B cell (primary cell): Measurements from ENCODE around the gene RASGRF2. TPM values are rescaled to one million over a fixed set of nuclear protein-coding genes. Genes with fewer than 3 reads are reported as not detected.

Source experiments
- ATAC-seq: fragments of 200-7000 bp; cut with Tn5 transposase; one replicate; pipeline ENCODE4 v1.10.0; 2021; ENCODE audit warnings: low read depth, mild to moderate bottlenecking, moderate number of reproducible peaks, moderate library complexity
- CTCF ChIA-PET: fragments of 350-600 bp; sonication (Branson Sonifier 250); formaldehyde crosslinking; loops from one replicate; lab custom pipeline; 2021; ENCODE audit warnings: antibody characterized with exemption, inconsistent platforms; lab: Charles Lee
- POLR2A ChIA-PET: fragments of 350-600 bp; sonication (Branson Sonifier 250); formaldehyde crosslinking; loops from one replicate; lab custom pipeline; 2021; ENCODE audit warnings: antibody characterized with exemption; lab: Charles Lee
- DNase-seq: peaks from one replicate; pipeline ENCODE4 v3.0.0; 2013
- H2AFZ ChIP-seq: 2 replicates; pipeline ENCODE4 v1.6.1; 2012; ENCODE audit warnings: mild to moderate bottlenecking, low read depth, low read length; ENCODE audit not compliant: insufficient read depth, poor library complexity, severe bottlenecking
- H3K27ac ChIP-seq, 2 donors: 1 replicate in 1 of 2; 2 replicates in 1 of 2; pipeline ENCODE4 v1.5.1; 2012 to 2013; ENCODE audit warnings: low read length in 2 of 2, mild to moderate bottlenecking in 2 of 2, moderate library complexity in 1 of 2
- H3K27me3 ChIP-seq, 4 experiments: fragments of 200-600 bp in 1 of 4; sonication (generic) in 1 of 4; replicated peaks in 1 of 4; 1 replicate in 2 of 4; 2 replicates in 2 of 4; pipeline versions ENCODE4 v1.6.1 to v1.7.0; 2013 to 2016; ENCODE audit warnings: low read length in 3 of 4, mild to moderate bottlenecking in 2 of 4, mixed read lengths in 1 of 4, moderate library complexity in 1 of 4; ENCODE audit not compliant: insufficient read depth in 4 of 4, control insufficient read depth in 3 of 4; ENCODE audit errors: control extremely low read depth in 1 of 4
- H3K36me3 ChIP-seq, 2 experiments: replicated peaks in 1 of 2; 1 replicate in 1 of 2; 2 replicates in 1 of 2; pipeline versions ENCODE4 v1.6.1 to v1.7.1; 2013; ENCODE audit warnings: low read length in 1 of 2; ENCODE audit not compliant: insufficient read depth in 2 of 2, control insufficient read depth in 1 of 2; ENCODE audit errors: control extremely low read depth in 1 of 2, extremely low read depth in 1 of 2
- H3K4me1 ChIP-seq, 2 donors: fragments of 200-600 bp in 1 of 2; sonication (generic) in 1 of 2; 1 replicate in 1 of 2; 2 replicates in 1 of 2; pipeline versions ENCODE4 v1.5.1 to v1.6.1; 2013 to 2017; ENCODE audit warnings: low read length in 2 of 2; ENCODE audit not compliant: control insufficient read depth in 2 of 2, insufficient read depth in 2 of 2
- H3K4me2 ChIP-seq: replicated peaks from 2 replicates; pipeline ENCODE3; 2012; ENCODE audit warnings: mild to moderate bottlenecking, low read depth, low read length; ENCODE audit not compliant: poor library complexity, severe bottlenecking
- H3K4me3 ChIP-seq, 5 experiments: fragments of 200-600 bp in 1 of 5; sonication (generic) in 1 of 5; 1 replicate in 3 of 5; 2 replicates in 2 of 5; pipeline versions ENCODE4 v1.5.1 to v1.7.0; 2011 to 2016; ENCODE audit warnings: low read length in 4 of 5, mild to moderate bottlenecking in 4 of 5, low read depth in 2 of 5, control low read depth in 1 of 5, moderate library complexity in 1 of 5; ENCODE audit not compliant: insufficient read depth in 1 of 5; ENCODE audit errors: control extremely low read depth in 1 of 5, extremely low read depth in 1 of 5
- H3K79me2 ChIP-seq: fragments of 200-600 bp; sonication (generic); one replicate; pipeline ENCODE4 v1.6.0; 2016; ENCODE audit warnings: low read length; ENCODE audit not compliant: control insufficient read depth, insufficient read depth
- H3K9ac ChIP-seq: fragments of 200-600 bp; sonication (generic); 2 replicates; pipeline ENCODE4 v1.6.1; 2017; ENCODE audit warnings: mild to moderate bottlenecking, low read length, moderate library complexity
- H3K9me3 ChIP-seq, 3 donors: one replicate each; pipeline versions ENCODE4 v1.6.1 to v1.7.1; 2013; ENCODE audit warnings: low read length in 2 of 3; ENCODE audit not compliant: control insufficient read depth in 2 of 3, insufficient read depth in 1 of 3; ENCODE audit errors: control extremely low read depth in 1 of 3
- H4K20me1 ChIP-seq: 2 replicates; pipeline ENCODE4 v1.6.0; 2012; ENCODE audit warnings: mild to moderate bottlenecking, low read length; ENCODE audit not compliant: insufficient read depth, control insufficient read depth, poor library complexity, severe bottlenecking
- H3K27ac Mint-ChIP-seq: one replicate; pipeline ENCODE4 v1.8.0; 2021; ENCODE audit warnings: mixed read lengths
- H3K27me3 Mint-ChIP-seq: one replicate; pipeline ENCODE4 v1.8.0; 2021; ENCODE audit warnings: mixed read lengths
- H3K4me1 Mint-ChIP-seq: one replicate; pipeline ENCODE4 v1.8.0; 2021; ENCODE audit warnings: mixed read lengths
- H3K4me3 Mint-ChIP-seq: one replicate; pipeline ENCODE4 v1.8.0; 2021; ENCODE audit warnings: mixed read lengths
- H3K9me3 Mint-ChIP-seq: one replicate; pipeline ENCODE4 v1.8.0; 2022; ENCODE audit warnings: mixed read lengths; ENCODE audit not compliant: insufficient read depth
- CTCF ChIP-seq: fragments of 200-600 bp; IDR thresholded peaks from one replicate; pipeline ENCODE4 v1.8.0; 2022; ENCODE audit warnings: antibody characterized with exemption, mild to moderate bottlenecking
- EZH2 ChIP-seq: IDR thresholded peaks from 2 replicates; pipeline ENCODE4 v1.6.1; 2012; ENCODE audit warnings: borderline replicate concordance, low read depth, mild to moderate bottlenecking, moderate library complexity, low read length; ENCODE audit not compliant: insufficient read depth, poor library complexity, severe bottlenecking
- WGBS: methylation state at CpG from one replicate; pipeline ENCODE4 v1.1.5; 2013; ENCODE audit warnings: missing lambda C conversion rate; ENCODE audit not compliant: insufficient coverage; 5-methylcytosine and 5-hydroxymethylcytosine counted together
- intact Hi-C: fragments of 100-400 bp; cut with micrococcal nuclease; formaldehyde crosslinking; loops from one replicate; pipeline ENCODE4 v1.10.0; 2022
- polyA plus RNA-seq: library from polyadenylated mRNA; depleted of rRNA; stranded (reverse); fragments of >200 nt; gene quantifications from 2 replicates; pipeline ENCODE4 v1.2.3, GENCODE V29; 2012
- total RNA-seq, 2 donors: library from RNA; stranded (reverse); fragments of 120-200 nt in 1 of 2; gene quantifications; 1 replicate in 1 of 2; 2 replicates in 1 of 2; pipeline versions ENCODE4 v1.2.3 to v1.2.4, GENCODE V29; 2013 to 2022

Gene RASGRF2
- total and polyA plus RNA-seq, 2 donors (not counting 1 experiment from before 2014, with no cell fraction given) = 0.04 to 0.37 TPM

GRCh38 chr5:80975065-80975464, 14.9 kb downstream of the RASGRF2 start:
- H3K9me3 ChIP-seq = no peaks in the 10 kb centered on the region
- Mint-ChIP-seq H3K27ac (no peak overlapping the region), H3K4me3 (no peak overlapping the region), H3K4me1 (peaks cover 10% of the 10 kb centered on the region), H3K27me3 (no peaks in the 10 kb centered on the region), H3K9me3 (no peaks in the 10 kb centered on the region)
- DNase-seq (no peak), ATAC-seq (no peak)
- H4K20me1 ChIP-seq = no peaks in the 10 kb centered on the region
- H3K9ac ChIP-seq = no peak overlapping the region
- H2AFZ ChIP-seq = no peak overlapping the region
- peaks cover 0 to 7% of the 10 kb centered on the region in 2 donors for H3K4me1 ChIP-seq
- POLR2A ChIA-PET = no interaction called here
- no peaks in the 10 kb centered on the region for H3K79me2 ChIP-seq
- WGBS = 78% methylated on average over 3 of the region's 5 CpGs
- H3K4me2 ChIP-seq = no peak overlapping the region
- H3K27me3 ChIP-seq = no peaks in the 10 kb centered on the region
- no peaks in the 10 kb centered on the region for H3K36me3 ChIP-seq
- CTCF ChIA-PET = interaction anchor here (0.6 kb wide), 1 partner anchor 250 kb away, joined by 3 read pairs; no protein-coding TSS in a partner anchor
- intact Hi-C loops = no loop called here
- H3K4me3 ChIP-seq = no peak overlapping the region
- no peak overlapping the region for H3K27ac ChIP-seq
- TF ChIP-seq CTCF = no peak
- TF ChIP-seq EZH2 = no peak

- 83% methylated on average over 4 of the region's 4 CpGs for WGBS
- Mint-ChIP-seq H3K9me3 (no peaks in the 10 kb centered on the region), H3K4me3 (no peak overlapping the region), H3K27me3 (no peaks in the 10 kb centered on the region), H3K27ac (no peak overlapping the region), H3K4me1 (peaks cover 10% of the 10 kb centered on the region)
- H3K9ac ChIP-seq = no peak overlapping the region
- TF ChIP-seq EZH2 = no peak
- H3K4me2 ChIP-seq = no peak overlapping the region
- H3K4me1 ChIP-seq = peaks cover 0 to 7% of the 10 kb centered on the region in 2 donors
- no peak for DNase-seq
- no peaks in the 10 kb centered on the region for H3K79me2 ChIP-seq
- intact Hi-C loops = no loop called here
- no peak overlapping the region for H3K4me3 ChIP-seq
- no peaks in the 10 kb centered on the region for H4K20me1 ChIP-seq
- no peak overlapping the region for H3K27ac ChIP-seq
- POLR2A ChIA-PET = no interaction called here
- H3K9me3 ChIP-seq = no peaks in the 10 kb centered on the region
- no peaks in the 10 kb centered on the region for H3K27me3 ChIP-seq
- CTCF ChIA-PET = no interaction called here
- no peak overlapping the region for H2AFZ ChIP-seq
- H3K36me3 ChIP-seq = no peaks in the 10 kb centered on the region
- ATAC-seq = no peak
These were observed 16.8 kb downstream of the RASGRF2 start for GRCh38 chr5:80976985-80977384.
